Measurements from ENCODE around the gene TBCCD1. TPM values are rescaled to one million over a fixed set of nuclear protein-coding genes. Genes with fewer than 3 reads are reported as not detected.
A peak's percentile ranks its signal among the peaks of the same experiment; 100 is the strongest.

TBCCD1 gene
- total RNA-seq = 6.4 TPM

- Histone ChIP-seq H3K9me3 (no peaks in the 10 kb centered on the region), H3K36me3 (peaks cover 0 to 3% of the 10 kb centered on the region in 2 donors), H3K4me3 (peak within 1 kb of the TSS; percentile 82 to 87), H3K4me1 (peaks cover 0 to 21% of the 10 kb centered on the region in 2 donors), H3K27ac (peak within 1 kb of the TSS; percentile 77 to 79), H3K27me3 (no peaks in the 10 kb centered on the region)
- DNase-seq (ENCODE audit: low spot score in 2 of 2) = peak; percentile 60 to 93
- no peak for TF ChIP-seq CTCF (IDR thresholded peaks at IDR 0.05)
- intact Hi-C loops (cut with DNase I) = loop anchor here (1.0 to 10.0 kb wide), 3 partner anchors 50 to 1282 kb away; partner anchors contain the start of gene SENP2
Measured at GRCh38 chr3:186567072-186567921, at the start of gene TBCCD1. Gene TBCCD1 (minus strand): TSS chr3:186567339. CDS start chr3:186564329, 3,010 bp downstream.

- Histone ChIP-seq H3K27me3 (no peaks in the 10 kb centered on the region), H3K27ac (no peak overlapping the region), H3K9me3 (no peaks in the 10 kb centered on the region), H3K4me1 (peaks cover 2 to 4% of the 10 kb centered on the region in 2 donors), H3K4me3 (no peak overlapping the region), H3K36me3 (no peaks in the 10 kb centered on the region)
- intact Hi-C loops (cut with DNase I) = loop anchor here (2.0 to 10.0 kb wide), 5 partner anchors 209 to 1096 kb away; partner anchors contain the start of gene ST6GAL1
- no peak for TF ChIP-seq CTCF (IDR thresholded peaks at IDR 0.05)
- DNase-seq (ENCODE audit: low spot score in 2 of 2) = no peak
Measured at GRCh38 chr3:186616299-186616617, 49.1 kb upstream of the TBCCD1 start.

- no peak overlapping the region for H3K27ac ChIP-seq
- H3K9me3 ChIP-seq = no peaks in the 10 kb centered on the region
- H3K36me3 ChIP-seq = no peaks in the 10 kb centered on the region
- no peak overlapping the region for H3K4me3 ChIP-seq
- intact Hi-C loops (cut with DNase I) = loop anchor here (2.0 to 10.0 kb wide), 4 partner anchors 170 to 1097 kb away; partner anchors contain the start of gene ST6GAL1
- H3K4me1 ChIP-seq = peaks cover 2 to 4% of the 10 kb centered on the region in 2 donors
- TF ChIP-seq CTCF (IDR thresholded peaks at IDR 0.05) = peak; percentile 77 to 99 (median 97)
- H3K27me3 ChIP-seq = no peaks in the 10 kb centered on the region
- peak in 1 of 2 donors; percentile 83 for DNase-seq (ENCODE audit: low spot score in 2 of 2)
Measured at GRCh38 chr3:186614597-186615483, 47.7 kb upstream of the TBCCD1 start.

- H3K4me1 ChIP-seq = peaks cover 2 to 4% of the 10 kb centered on the region in 2 donors
- no peak overlapping the region for H3K27ac ChIP-seq
- intact Hi-C loops (cut with DNase I) = loop anchor here (2.0 to 10.0 kb wide), 2 partner anchors 171 to 321 kb away; partner anchors contain the start of gene ST6GAL1
- H3K27me3 ChIP-seq = no peaks in the 10 kb centered on the region
- no peaks in the 10 kb centered on the region for H3K9me3 ChIP-seq
- no peak for TF ChIP-seq CTCF (IDR thresholded peaks at IDR 0.05)
- no peak overlapping the region for H3K4me3 ChIP-seq
- no peak for DNase-seq (ENCODE audit: low spot score in 2 of 2)
- H3K36me3 ChIP-seq = no peaks in the 10 kb centered on the region
Measured at GRCh38 chr3:186614266-186614596, 47.1 kb upstream of the TBCCD1 start.

GRCh38 chr3:186613637-186614265 lies 46.6 kb upstream of the TBCCD1 start:
- no peak for TF ChIP-seq CTCF (IDR thresholded peaks at IDR 0.05)
- Histone ChIP-seq H3K27ac (no peak overlapping the region), H3K4me1 (peaks cover 2 to 4% of the 10 kb centered on the region in 2 donors), H3K36me3 (no peaks in the 10 kb centered on the region), H3K27me3 (no peaks in the 10 kb centered on the region), H3K4me3 (no peak overlapping the region), H3K9me3 (no peaks in the 10 kb centered on the region)
- DNase-seq (ENCODE audit: low spot score in 2 of 2) = no peak
- intact Hi-C loops (cut with DNase I) = loop anchor here (2.0 to 10.0 kb wide), 2 partner anchors 171 to 321 kb away; partner anchors contain the start of gene ST6GAL1
